ENCODE results near the gene SSH2.
A peak's percentile ranks its signal among the peaks of the same experiment; 100 is the strongest.

Gene SSH2

GRCh38 chr17:29588562-29589411 is 341.2 kb downstream of the SSH2 start (continued):
- TF ChIP-seq, protein P1, sequence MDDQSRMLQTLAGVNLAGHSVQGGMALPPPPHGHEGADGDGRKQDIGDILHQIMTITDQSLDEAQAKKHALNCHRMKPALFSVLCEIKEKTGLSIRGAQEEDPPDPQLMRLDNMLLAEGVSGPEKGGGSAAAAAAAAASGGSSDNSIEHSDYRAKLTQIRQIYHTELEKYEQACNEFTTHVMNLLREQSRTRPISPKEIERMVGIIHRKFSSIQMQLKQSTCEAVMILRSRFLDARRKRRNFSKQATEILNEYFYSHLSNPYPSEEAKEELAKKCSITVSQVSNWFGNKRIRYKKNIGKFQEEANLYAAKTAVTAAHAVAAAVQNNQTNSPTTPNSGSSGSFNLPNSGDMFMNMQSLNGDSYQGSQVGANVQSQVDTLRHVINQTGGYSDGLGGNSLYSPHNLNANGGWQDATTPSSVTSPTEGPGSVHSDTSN (CRISPR knock-in tag; IDR thresholded peaks at IDR 0.05) = no peak
- TF ChIP-seq SP2 (tag by site-specific recombination; IDR thresholded peaks at IDR 0.05) (peak; percentile 74), ZBTB20 (tag by site-specific recombination; IDR thresholded peaks at IDR 0.05) (peak; percentile 75), ZNF624 (tag by site-specific recombination; IDR thresholded peaks at IDR 0.05) (no peak), KLF16 (tag by site-specific recombination; IDR thresholded peaks at IDR 0.05) (peak; percentile 72), GLI2 (tag by site-specific recombination; IDR thresholded peaks at IDR 0.05; ENCODE audit: borderline replicate concordance, low read depth) (no peak), HOXD13 (CRISPR knock-in tag; IDR thresholded peaks at IDR 0.05; ENCODE audit: borderline replicate concordance) (no peak), KLF1 (tag by site-specific recombination; IDR thresholded peaks at IDR 0.05) (no peak), ZNF138 (tag by site-specific recombination; IDR thresholded peaks at IDR 0.05; ENCODE audit: borderline replicate concordance) (no peak), ZBTB17 (tag by site-specific recombination; IDR thresholded peaks at IDR 0.05) (peak; percentile 85), CTCF (tag by site-specific recombination; IDR thresholded peaks at IDR 0.05) (peak; percentile 19; the same call in 1 of the 2 replicates), GLIS2 (tag by site-specific recombination; IDR thresholded peaks at IDR 0.05) (peak; percentile 92), ZBTB8A (tag by site-specific recombination; IDR thresholded peaks at IDR 0.05) (peak; percentile 44), ZEB2 (tag by site-specific recombination; IDR thresholded peaks at IDR 0.05) (peak; percentile 68; the same call in 1 of the 2 replicates), ZNF664 (tag by site-specific recombination; IDR thresholded peaks at IDR 0.05) (no peak), ZNF394 (tag by site-specific recombination; IDR thresholded peaks at IDR 0.05; ENCODE audit: borderline replicate concordance) (peak; percentile 78; the same call in 1 of the 2 replicates), ZNF302 (tag by site-specific recombination; IDR thresholded peaks at IDR 0.05; ENCODE audit: low read depth) (no peak), BCL11B (tag by site-specific recombination; IDR thresholded peaks at IDR 0.05; ENCODE audit: low read depth) (no peak), ZBTB11 (tag by site-specific recombination; conservative IDR thresholded peaks at IDR 0.05; ENCODE audit: low read depth) (peak; percentile 32; the same call in 1 of the 2 replicates)
- TF ChIP-seq, protein P2, sequence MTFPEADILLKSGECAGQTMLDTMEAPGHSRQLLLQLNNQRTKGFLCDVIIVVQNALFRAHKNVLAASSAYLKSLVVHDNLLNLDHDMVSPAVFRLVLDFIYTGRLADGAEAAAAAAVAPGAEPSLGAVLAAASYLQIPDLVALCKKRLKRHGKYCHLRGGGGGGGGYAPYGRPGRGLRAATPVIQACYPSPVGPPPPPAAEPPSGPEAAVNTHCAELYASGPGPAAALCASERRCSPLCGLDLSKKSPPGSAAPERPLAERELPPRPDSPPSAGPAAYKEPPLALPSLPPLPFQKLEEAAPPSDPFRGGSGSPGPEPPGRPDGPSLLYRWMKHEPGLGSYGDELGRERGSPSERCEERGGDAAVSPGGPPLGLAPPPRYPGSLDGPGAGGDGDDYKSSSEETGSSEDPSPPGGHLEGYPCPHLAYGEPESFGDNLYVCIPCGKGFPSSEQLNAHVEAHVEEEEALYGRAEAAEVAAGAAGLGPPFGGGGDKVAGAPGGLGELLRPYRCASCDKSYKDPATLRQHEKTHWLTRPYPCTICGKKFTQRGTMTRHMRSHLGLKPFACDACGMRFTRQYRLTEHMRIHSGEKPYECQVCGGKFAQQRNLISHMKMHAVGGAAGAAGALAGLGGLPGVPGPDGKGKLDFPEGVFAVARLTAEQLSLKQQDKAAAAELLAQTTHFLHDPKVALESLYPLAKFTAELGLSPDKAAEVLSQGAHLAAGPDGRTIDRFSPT (tag by site-specific recombination; IDR thresholded peaks at IDR 0.05) = peak; percentile 68; the same call in 1 of the 2 replicates
- TF ChIP-seq, protein P3, sequence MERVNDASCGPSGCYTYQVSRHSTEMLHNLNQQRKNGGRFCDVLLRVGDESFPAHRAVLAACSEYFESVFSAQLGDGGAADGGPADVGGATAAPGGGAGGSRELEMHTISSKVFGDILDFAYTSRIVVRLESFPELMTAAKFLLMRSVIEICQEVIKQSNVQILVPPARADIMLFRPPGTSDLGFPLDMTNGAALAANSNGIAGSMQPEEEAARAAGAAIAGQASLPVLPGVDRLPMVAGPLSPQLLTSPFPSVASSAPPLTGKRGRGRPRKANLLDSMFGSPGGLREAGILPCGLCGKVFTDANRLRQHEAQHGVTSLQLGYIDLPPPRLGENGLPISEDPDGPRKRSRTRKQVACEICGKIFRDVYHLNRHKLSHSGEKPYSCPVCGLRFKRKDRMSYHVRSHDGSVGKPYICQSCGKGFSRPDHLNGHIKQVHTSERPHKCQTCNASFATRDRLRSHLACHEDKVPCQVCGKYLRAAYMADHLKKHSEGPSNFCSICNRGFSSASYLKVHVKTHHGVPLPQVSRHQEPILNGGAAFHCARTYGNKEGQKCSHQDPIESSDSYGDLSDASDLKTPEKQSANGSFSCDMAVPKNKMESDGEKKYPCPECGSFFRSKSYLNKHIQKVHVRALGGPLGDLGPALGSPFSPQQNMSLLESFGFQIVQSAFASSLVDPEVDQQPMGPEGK (tag by site-specific recombination; IDR thresholded peaks at IDR 0.05) = peak; percentile 89
- TF ChIP-seq, protein P4, sequence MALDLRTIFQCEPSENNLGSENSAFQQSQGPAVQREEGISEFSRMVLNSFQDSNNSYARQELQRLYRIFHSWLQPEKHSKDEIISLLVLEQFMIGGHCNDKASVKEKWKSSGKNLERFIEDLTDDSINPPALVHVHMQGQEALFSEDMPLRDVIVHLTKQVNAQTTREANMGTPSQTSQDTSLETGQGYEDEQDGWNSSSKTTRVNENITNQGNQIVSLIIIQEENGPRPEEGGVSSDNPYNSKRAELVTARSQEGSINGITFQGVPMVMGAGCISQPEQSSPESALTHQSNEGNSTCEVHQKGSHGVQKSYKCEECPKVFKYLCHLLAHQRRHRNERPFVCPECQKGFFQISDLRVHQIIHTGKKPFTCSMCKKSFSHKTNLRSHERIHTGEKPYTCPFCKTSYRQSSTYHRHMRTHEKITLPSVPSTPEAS (tag by site-specific recombination; IDR thresholded peaks at IDR 0.05) = no peak
- TF ChIP-seq, protein P5, sequence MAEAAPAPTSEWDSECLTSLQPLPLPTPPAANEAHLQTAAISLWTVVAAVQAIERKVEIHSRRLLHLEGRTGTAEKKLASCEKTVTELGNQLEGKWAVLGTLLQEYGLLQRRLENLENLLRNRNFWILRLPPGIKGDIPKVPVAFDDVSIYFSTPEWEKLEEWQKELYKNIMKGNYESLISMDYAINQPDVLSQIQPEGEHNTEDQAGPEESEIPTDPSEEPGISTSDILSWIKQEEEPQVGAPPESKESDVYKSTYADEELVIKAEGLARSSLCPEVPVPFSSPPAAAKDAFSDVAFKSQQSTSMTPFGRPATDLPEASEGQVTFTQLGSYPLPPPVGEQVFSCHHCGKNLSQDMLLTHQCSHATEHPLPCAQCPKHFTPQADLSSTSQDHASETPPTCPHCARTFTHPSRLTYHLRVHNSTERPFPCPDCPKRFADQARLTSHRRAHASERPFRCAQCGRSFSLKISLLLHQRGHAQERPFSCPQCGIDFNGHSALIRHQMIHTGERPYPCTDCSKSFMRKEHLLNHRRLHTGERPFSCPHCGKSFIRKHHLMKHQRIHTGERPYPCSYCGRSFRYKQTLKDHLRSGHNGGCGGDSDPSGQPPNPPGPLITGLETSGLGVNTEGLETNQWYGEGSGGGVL (tag by site-specific recombination; IDR thresholded peaks at IDR 0.05) = peak; percentile 77

All from HEK293 (cell line).